NCI-H2081 (cell line): ENCODE data around the gene NOTUM.

Source experiments
- DNase-seq, 2 experiments: peaks; one replicate each; lab custom pipeline; 2025; lab: John Stamatoyannopoulos, UW

The NOTUM gene

DNA sequence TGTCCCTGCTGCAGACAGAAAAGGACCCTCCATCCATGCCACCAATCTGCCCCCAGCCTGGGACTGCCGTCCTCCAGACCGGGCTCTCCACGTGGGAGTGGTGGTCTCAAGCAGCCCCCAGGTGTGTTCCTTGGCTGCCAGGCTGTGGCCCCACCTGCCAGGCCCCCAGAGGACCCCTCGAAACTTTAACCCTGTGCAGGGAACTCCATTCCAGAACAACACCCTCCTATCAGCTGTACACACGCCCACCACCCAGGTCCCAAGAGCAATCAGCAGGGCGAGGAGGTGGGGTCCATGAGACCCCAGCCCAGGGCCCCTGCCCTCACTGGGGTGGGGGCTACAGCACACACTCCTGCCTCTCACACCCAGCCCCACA, 25.3 kb downstream of the NOTUM start:
- no peak for DNase-seq

DNA sequence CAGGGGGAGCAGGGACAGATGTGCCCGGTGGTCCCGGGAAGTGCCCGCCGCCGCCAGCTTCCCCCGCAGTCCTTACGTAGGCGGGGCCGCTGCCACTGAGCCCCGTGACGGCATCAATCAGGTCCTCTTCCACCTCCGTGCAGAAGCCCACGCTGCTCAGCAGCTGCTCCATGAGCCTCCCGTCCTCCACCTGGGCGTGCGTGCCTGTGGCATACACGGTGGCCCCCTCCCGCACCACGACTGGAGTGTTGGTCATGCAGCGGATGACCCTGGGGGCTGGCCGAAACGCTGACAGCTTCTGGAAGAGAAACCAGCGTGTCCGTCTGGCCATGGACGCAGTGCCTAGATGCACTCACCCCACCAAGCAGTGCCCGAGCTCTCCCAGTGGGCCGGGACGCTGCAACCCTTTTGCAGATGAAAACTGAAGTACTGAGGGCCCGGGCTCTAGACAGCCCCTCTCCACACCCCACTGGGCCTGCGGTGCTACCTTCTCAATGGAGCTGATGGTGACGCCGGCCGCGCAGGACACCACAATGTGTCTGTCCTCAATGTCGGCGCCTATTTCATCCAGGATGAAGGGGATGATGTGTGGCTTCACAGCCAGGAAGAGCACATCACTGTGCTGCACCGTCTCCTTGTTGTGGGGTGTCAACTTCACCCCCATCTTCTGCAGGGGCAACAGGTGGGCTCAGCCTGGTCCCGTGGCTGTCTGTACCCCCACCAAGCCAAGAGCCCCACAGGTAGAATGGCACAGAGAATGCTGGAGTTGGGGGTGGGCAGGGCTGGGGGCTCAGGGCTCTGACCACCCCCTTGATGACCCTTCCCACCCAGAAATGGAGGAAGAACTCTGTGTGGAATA, 25.9 kb downstream of the NOTUM start:
- no peak for DNase-seq

DNA sequence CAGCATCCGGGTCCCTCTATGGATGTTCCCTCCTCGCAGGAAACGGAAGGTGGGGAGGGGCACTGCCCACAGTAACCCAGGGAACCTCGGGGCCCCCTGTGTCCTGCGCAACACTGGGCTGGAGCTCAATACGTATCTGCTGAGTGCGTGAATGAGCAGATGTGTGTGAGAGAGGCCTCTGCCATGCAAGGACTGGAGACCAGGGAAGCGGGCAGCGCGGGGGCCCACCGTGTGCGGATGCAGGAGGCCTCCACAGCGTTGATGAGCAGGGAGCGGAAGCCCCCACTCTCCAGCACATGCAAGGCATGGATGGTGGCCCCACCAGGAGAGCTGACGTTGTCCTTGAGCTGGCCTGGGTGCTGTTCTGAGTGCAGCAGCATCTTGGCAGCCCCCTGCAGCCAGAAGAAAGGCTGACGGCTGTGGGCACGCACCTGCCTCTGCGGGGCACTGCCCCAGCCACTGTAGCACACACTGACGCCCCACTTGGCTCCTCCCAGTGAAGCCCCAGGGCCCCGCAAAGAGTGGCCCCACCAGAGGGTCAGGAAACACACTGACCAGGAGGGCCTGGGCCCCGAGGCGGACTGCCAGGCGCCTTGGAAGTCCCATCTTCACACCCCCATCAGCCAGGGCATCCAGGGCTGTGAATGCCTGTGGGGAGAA, 26.8 kb downstream of the NOTUM start:
- DNase-seq, result no peak

DNA sequence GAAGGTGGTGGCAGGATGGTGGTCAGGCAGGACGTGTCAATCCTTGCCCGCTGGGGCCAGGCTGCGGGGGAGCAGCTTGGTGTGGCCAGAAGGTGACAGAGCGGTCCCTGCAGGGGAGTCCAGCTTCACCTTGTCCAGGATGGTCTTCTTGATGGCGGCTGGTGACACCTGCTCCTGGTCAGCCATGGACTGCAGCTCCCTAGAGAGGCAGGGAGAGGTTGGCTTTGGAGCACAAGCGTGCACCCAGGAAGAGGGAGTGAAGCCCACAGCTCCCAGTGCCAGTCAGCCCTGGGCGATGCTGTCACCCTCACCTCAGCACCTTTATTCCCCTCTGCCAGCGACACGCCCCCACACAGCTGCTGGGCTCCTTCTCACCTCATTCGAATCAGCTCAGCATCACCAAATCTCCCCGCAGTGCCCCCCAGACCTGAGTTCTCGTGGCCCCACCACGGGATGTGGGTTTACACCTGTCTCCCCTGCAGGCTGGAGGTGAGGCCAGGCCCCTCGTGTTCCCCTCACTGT, 27.7 kb downstream of the NOTUM start:
- no peak for DNase-seq

DNA sequence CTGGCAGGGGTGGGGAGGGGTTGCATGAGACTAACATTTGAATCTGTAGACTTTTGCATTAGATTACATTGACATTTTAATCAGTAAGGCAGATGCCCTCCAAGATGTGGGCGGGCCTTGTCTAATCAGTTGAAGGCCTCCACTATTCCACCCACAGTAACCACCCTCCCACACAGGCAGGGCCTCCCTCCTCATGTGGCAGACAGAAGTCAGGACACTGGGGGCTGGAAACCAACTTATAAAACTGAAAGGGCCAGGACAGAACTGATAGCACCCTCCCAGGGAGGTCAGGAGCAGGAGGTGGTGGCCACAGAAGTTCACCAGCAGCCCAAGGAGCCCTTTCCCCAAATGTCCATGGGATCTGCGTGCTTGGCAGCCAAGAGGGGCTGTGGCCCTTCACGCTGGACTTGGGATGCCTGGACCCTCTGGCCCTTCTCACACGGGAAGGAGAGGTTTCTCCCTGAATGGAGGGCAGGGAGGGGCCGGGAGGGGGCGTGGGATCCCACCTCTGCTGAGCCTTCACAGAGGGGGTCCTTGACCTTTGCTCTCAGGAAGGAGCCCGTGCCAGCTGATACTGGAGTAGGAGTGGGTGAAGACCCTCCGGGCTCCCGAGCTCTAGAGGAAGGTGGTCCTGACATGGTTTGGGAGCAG, 28.5 kb downstream of the NOTUM start:
- no peak for DNase-seq

DNA sequence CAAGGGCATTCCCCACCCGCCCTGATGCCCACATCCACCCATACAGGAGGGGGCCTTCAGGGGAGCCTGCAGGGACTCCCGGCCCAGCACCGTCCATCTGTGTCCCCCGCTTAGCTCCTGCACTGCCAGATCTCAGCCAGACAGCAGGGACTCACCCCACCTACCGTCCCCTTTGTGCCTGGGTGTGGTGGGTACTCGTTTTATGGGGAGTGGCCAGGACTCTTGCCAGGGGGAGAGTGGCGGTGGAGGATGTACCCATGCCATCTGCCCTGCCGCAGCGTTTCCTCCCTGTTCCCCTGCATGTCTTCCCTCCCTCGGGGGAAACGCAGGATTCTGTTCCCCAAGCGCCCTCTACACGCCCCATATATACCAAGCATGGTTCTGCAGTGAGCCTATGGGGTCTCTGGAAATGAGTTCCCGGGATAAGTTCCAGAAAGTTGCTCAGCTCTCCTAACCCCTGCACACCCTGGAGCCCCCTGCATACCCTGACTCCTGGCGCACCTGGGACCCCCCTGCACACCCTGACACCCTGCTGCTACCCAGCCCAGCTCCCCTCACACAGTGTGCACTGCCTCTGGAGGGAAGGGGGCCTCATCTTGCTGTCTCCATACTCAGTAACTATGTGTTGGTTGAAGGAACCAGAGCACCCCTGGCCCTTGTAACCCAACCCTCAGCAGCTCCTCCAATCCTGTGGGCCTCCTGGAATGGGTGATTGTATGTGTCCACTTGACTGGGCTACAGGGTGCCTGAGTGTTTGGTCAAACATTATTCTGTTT, 29.2 kb downstream of the NOTUM start:
- peak in 1 of 2 experiments; percentile 50 for DNase-seq

DNA sequence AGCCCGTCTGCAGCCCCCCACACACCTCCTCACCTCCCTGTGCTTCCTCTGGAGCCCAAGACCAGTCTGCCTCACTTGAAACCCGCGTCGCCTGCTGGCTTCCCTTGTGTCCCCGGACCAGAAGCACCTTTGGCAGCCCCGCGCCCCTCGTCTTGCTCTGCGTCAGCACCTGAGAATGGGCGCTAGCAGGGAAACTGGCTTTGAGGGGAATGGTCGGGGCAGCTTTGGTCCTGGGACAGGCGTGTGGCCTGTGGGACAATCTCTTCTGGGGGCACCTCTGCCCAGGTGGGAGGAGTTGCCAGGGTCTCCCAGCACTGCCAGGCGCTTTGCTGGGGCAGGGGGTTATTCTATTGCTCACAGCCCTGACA, 29.8 kb downstream of the NOTUM start:
- DNase-seq, result no peak

DNA sequence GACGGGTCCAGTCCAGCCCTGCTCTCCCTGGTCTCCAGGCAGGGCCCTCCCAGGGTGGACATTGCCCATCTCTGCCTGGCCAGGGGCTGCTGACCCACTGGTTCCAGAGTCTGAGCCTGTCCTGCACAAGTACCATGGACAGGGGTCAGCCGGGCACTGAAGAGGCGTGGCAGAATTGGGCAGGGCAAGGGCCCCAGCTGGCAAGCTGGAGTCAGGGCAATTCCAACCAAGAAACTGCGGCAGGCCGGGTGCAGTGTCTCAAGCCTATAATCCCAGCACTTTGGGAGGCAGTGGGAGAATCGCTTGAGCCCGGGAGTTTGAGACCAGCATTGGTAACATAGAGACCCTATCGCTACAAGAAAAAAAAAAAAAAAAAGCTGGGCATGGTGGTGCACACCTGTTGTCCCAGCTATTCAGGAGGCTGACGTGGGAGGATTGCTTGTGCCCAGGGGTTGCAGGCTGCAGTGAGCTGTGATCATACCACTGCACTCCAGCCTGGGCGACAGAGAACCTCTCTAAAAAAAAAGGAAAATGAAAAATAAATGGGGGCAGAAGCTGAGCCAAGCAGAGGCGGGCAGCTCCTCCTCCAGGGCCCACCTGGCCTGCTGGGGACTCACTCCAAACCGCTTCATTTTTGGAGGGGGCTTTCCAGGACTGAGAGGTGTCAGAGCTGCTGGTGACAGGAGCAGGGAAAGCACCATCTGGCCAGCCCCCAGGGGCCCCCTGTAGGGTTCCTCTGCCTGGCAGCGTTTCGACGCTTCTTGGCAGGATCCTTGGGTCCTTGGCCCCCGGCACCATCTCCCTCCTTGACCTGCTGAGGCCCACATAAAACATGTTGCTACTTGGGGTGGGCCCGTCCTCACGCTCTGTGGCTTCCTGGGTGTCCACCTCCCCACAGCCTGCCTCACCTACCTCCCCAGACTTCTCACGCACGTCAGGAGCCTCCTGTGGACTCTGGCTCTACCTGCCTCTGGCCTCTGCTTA, 30.6 kb downstream of the NOTUM start:
- DNase-seq, result no peak

DNA sequence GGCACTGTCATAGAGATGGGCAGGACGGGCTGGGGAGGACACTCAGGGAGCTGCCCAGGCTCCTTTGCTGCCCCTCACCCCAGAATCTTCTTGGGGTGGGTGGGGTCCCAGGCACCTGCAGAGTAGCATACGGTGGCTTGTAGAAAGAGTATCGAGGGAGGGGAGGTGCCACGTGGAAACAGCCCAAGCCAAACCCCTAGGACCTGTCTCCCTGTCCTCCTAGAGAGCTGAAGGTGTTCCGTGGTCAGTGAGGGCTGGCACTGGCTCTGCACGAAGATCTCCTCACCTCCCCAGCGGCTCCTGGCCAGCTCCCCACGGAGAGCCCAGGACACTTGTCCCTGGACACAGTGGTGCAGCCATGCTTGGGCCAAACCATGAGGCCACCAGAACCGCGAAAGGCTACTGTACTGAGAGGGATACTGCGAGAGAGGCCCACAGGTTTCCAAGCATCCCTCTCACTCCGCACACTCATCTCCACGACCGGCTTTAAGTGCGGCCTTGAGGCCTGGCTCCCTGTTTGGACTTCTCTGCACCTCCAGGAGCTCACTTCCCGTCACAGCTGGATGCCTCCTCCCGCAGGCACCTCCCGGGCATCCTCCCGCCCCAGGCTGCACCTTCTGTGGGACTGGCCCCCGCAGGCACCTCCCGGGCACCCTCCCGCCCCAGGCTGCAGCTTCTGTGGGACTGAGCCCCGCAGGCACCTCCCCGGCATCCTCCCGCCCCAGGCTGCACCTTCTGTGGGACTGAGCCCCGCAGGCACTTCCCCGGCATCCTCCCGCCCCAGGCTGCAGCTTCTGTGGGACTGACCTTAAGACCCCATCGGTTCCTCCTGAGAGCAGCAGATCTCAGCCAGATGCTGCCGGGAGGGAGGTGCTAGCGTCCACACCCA, 31.5 kb downstream of the NOTUM start:
- DNase-seq, result no peak

DNA sequence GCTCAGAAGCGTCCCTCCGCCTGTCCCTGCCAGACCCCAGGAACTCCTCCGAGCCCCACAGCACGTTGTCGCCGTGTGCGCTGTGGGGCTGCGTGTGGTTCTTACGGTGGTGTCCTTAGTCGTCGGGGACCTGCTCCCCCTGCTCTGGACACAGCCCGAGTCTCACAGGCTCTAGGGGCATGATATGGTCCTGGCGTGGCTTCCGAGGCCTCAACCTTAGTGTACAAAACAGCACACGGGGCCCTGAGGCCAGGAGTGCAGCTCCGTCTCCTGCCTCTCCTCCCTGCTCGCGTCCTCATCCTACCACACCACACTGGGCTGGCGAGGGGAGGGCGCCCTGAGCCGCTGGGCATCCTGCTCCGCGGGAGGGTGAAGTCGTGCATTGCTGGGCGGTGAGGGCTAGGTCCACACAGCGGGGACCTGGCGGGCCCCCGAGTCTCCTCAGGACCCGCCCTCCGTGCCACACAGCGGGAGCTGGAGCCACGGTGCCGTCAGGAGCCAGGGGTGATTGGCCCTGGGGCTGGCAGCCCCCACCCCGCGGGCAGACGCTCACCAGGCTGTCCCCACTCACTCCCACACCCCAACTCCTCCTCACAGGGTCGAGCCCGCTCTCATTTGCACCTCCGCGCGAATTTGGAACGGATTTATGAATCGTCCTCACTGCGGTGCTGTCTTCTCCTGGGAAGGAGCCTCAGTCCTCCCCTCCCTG, 32.3 kb downstream of the NOTUM start:
- DNase-seq, result peak; percentile 36 to 63

DNA sequence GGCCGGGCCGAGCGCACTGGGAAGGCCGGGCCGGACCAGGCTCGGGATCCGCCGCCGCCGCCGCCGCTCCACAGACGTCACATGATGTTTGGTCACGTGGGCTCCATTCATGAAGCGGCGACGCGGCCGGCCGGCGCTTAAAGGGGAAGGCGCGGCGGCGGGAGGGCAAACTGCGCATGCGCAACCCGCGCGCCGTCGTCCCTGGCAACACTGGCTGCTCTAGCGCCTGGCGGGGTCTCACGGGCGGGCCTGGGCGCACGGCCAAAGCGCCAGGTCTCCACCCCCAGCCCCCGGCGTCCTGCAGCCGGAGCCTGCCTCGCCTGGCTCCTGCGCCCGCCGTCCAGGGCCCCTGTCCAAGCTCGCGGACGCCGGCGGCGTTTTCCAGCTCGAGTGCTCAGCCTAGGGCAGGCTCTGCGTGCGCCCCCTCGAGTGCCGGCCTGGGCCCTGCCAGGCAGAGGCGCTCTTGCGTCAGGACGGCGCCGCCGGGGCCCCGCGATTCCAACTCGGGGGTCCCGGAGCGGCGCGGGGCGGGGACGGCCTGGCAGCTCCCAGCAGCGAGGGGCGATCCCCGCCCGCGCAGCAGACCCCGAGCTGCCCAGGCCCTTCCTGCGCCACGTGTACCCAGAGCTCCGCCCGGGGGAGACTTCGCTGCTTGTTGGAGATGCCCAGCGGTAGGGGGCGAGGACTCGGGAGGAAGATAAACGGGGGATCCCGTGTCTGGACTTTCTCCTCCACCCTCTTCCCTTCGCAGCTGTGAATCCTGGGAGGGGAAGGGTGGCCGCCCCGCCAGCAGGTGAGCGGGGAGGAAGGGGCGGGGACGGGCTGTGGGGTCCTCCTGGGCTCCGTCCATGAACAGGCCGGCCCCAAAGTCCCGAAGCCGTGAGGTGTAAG, 33.1 kb downstream of the NOTUM start, which contains the start of gene MAFG:
Gene MAFG, minus strand, starts transcription at position 83 of the 891 bp plus-strand sequence. CDS start 4,550 bp downstream, outside the sequence.
- peak; percentile 98 for DNase-seq

DNA sequence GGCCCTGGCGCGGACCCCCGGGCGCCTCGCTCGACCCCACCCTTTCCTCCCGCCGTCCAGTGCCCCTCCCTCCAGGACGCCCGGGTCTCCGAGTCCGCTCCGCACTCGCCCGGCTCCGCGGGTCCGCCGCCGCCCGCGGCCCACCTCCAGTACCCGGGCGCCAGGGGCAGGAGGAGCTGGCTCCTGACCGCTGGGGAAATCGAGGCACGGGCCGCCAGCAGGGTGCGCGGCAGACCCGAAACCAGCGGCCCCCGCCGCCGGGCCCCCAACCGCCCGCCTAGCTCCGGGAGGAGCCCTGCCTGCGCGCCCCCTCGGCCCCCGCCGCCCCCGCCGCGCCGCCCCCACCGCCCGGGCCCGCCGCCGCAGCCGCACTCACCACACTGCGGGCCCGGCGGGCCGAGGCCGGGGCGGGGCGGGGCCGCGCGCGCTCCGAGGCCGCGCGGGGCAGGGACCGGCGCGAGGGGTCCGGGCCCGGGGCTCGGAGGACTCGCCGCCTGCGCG, 33.8 kb downstream of the NOTUM start:
- DNase-seq, result no peak

DNA sequence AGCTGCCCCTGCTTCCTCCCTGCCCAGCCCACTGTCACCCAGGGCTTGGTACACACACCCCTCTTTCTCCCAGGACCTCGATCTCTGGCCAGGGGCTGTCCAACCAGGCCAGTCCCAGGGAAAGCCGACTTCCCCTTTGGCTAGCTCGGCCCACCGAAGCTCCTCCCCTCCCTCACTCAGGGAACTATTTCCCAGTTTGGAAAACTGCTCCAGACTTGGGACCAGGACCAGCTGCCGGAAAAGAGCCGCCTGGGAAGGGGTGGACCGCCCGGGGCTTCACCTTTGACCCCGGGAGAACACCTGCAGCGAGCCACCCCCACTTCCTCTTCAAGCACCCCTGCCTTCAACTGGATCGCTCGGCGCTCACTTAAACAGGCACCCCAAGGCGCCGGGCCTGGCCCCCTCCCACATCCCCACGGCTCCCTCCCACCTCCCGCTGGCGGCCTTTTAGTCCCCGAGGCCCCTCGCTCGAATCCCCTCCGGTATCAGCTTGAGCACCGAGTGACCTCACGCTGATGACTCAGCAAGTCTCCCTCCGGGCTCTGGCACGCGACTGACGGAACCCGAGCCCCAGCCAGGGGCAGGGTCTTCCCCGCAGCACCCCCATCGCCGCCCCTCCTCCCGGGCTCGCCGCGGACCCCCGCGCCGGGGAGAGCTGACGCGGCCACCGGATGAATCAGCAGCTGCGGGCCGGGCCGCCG, 34.4 kb downstream of the NOTUM start:
- peak in 1 of 2 experiments; percentile 58 for DNase-seq

DNA sequence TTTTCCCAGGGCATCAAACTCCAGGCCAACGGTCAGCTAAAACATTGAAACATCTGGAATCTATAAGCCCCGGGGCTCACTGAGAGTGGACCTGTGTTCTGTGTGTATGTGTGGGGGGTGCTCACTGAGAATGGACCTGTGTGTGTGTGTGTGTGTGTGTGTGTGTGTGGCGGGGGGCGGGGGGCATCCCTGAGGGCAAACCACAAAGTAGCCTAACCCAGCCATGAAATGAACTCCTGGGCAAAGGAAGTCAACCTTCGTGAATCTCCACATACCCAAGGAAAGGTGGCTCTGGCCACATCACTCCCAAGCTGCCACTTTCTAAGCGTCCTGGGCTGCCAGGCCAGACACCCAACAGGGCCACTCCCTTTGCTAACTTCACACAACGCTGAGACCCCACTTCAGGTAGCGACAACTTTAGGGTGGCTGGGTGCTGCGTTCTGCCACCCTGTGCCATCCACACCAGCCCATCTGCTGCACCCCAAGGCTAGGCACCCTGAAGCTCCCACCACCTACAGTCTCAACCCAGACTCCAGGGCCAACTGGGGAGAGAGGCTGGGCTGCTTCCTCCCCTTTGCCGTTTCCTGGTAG, 35.0 kb downstream of the NOTUM start:
- DNase-seq, result no peak

DNA sequence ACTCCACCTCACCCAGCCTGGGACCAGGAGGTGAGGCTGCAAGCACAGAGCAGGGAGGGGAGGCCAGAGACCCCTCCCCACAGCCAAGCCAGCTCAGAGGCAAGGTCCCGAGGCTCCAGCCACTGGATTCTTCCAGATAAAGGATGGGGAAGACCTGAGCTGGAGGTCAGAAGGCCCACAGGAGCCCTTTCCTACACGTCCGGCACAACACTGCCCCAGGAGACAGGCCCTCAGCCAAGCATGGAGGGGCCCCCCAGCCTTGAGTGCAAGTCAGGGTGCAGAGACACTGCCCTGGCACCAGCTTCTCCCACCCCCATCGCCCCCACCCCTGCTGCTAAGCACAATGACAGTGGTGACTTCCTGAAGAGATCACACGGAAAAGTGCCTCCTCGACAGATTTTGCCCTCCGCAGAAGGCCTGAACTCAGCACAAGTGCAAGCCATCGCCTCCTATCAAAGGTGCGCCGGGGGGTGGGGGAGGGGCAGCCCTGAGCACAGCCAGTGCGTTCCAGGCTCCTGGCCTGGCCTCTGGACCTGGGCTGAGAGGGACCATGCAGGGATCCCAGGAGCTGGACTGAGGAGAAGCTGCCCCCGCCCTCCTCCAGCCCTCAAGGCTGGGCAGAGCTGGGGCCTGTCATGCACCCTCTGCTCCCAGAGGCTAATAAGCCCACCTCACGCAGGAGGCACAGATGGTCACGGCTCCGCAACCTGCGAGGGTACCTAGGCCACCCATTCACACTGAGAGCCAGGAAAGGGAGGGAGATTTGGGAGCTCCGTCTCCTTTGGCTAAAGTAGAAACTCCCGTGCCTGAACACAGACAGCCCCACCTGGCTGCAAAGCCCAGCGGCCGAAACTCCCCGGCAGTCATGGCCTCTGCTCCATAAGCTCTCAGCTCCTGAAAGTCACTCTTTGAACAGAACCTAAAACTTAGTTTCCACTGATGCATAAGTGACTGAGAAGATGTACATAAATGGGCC, 36.1 kb downstream of the NOTUM start:
- DNase-seq, result no peak
